ENCODE measurements around the gene CA12. TPM values are rescaled to one million over a fixed set of nuclear protein-coding genes. Genes with fewer than 3 reads are reported as not detected.

The CA12 gene
- total RNA-seq, 1 donor from 2014 or later: 89.6 TPM

DNA sequence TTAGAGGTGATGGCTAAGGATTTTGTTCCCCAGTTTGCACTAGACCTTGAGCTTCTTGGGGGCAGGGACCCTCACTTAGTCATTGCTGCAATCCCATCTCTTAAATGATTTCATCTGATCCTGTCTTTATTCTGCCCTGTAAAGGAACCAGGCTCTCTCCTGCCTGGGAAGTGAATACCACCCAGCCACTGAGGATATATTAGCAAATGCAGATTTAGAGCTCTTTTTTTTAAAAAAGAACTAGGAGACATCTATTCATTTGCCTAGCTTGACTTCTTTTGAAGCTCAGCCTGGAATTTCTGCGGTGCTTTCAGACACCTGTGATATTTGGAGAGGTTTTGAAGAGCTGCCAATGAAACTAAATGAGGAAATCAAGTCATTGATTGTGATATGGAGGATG lies 41.8 kb downstream of the CA12 start:
- no peak for TF ChIP-seq POLR2AphosphoS5 (IDR thresholded peaks at IDR 0.05; ENCODE audit: insufficient read depth in 1 of 2, low read depth in 1 of 2)
- TF ChIP-seq, protein P1, sequence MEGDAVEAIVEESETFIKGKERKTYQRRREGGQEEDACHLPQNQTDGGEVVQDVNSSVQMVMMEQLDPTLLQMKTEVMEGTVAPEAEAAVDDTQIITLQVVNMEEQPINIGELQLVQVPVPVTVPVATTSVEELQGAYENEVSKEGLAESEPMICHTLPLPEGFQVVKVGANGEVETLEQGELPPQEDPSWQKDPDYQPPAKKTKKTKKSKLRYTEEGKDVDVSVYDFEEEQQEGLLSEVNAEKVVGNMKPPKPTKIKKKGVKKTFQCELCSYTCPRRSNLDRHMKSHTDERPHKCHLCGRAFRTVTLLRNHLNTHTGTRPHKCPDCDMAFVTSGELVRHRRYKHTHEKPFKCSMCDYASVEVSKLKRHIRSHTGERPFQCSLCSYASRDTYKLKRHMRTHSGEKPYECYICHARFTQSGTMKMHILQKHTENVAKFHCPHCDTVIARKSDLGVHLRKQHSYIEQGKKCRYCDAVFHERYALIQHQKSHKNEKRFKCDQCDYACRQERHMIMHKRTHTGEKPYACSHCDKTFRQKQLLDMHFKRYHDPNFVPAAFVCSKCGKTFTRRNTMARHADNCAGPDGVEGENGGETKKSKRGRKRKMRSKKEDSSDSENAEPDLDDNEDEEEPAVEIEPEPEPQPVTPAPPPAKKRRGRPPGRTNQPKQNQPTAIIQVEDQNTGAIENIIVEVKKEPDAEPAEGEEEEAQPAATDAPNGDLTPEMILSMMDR (IDR thresholded peaks at IDR 0.05): no peak
- TF ChIP-seq POLR2A (IDR thresholded peaks at IDR 0.05): no peak
- no peaks in the 10 kb centered on the region for H3K9me3 ChIP-seq
- peaks cover 0 to 12% of the 10 kb centered on the region in 2 donors for H3K36me3 ChIP-seq
- no peak for DNase-seq (ENCODE audit: extremely low spot score in 2 of 2)
- no peaks in the 10 kb centered on the region for H3K27me3 ChIP-seq
- no peak overlapping the region for H3K27ac ChIP-seq
- intact Hi-C loops (cut with DNase I): no loop called here
- peaks cover 7% of the 10 kb centered on the region for H3K4me1 ChIP-seq
- no peak overlapping the region for H3K4me3 ChIP-seq

DNA sequence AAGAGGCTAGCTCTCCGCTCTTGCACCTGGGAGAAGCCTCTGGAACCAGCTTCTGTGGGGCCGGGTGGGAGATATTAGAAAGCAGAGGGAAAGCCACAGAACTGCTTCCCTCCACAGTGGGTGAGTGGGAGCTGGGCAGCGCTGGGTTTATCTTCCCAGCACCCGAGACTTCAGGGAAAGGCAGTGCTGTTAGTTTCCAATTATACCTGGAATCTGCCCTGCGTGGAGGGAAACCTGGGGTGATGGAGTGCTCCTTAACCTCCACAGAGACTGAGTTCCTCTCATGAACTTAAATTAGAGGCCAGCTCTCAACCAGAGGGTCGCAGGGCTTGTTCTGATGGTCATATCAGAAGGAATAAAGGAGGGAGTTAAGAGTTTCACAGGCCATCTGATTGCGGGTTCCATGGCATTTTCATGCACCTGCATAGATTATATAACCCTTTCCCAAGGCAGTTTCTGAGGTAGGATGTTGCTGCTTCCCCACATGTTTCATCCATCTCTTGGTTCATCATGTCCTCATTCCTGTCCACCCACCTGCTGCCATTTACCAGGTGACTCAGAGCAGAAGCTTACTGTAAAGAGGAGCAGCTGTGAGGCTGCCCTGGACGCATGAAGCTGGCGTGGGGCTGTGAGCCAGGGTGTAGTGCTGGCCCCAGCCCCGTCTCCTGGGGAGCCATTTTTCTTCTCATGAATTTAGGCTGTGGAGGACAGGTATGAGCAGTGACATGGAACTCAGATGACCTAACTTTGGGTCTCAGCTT lies 42.5 kb downstream of the CA12 start:
- DNase-seq (ENCODE audit: extremely low spot score in 2 of 2): no peak
- Histone ChIP-seq H3K4me1 (peaks cover 7% of the 10 kb centered on the region), H3K27ac (no peak overlapping the region), H3K4me3 (no peak overlapping the region), H3K27me3 (no peaks in the 10 kb centered on the region), H3K36me3 (peaks cover 0 to 12% of the 10 kb centered on the region in 2 donors), H3K9me3 (no peaks in the 10 kb centered on the region)
- TF ChIP-seq POLR2AphosphoS5 (IDR thresholded peaks at IDR 0.05; ENCODE audit: insufficient read depth in 1 of 2, low read depth in 1 of 2): no peak
- no peak for TF ChIP-seq POLR2A (IDR thresholded peaks at IDR 0.05)
- TF ChIP-seq, protein P1 (IDR thresholded peaks at IDR 0.05): no peak
- intact Hi-C loops (cut with DNase I): no loop called here

DNA sequence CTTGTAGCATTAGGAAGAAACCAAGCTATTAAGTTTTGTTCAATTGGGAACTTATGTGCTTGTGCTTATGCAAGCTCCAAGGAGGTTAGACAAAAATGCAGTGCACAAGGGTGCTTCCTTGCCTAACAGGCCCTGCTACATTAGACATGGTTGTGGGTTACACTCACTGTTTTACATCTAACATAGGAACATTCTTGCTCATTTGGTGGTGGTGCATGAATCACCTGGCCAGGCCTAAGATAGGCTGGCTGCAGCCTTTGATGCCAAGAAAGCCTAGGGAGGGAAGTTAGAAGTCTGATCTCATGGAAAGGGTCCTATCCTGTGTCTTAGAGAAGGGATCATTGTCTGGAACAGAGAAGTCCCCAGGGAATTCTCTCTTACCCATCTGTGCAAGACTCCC lies 43.5 kb downstream of the CA12 start:
- Histone ChIP-seq H3K27me3 (no peaks in the 10 kb centered on the region), H3K36me3 (peaks cover 0 to 12% of the 10 kb centered on the region in 2 donors), H3K4me1 (peaks cover 7% of the 10 kb centered on the region), H3K9me3 (no peaks in the 10 kb centered on the region), H3K27ac (no peak overlapping the region), H3K4me3 (no peak overlapping the region)
- intact Hi-C loops (cut with DNase I): no loop called here
- DNase-seq (ENCODE audit: extremely low spot score in 2 of 2): no peak
- no peak for TF ChIP-seq POLR2A (IDR thresholded peaks at IDR 0.05)
- TF ChIP-seq, protein P1 (IDR thresholded peaks at IDR 0.05): no peak
- TF ChIP-seq POLR2AphosphoS5 (IDR thresholded peaks at IDR 0.05; ENCODE audit: insufficient read depth in 1 of 2, low read depth in 1 of 2): no peak

DNA sequence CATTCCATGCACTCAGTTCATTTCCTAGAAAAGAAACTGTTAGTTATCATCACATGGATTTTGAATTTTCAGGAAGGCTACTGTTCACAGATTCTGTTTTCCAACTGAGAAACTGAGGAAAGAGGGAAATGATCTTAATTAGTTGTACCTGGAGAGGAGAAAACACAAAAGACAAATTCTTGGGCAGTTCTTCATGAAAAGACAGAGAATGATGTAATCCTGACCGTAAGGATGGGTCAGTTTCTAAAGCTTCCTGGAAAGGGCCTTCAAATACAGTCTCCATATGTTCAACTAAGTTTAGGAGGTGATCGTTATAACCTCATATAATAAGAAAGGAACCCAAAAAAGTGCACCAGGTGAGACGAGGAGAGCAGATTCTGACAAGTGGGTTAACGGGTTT lies 44.6 kb downstream of the CA12 start:
- intact Hi-C loops (cut with DNase I): no loop called here
- Histone ChIP-seq H3K9me3 (no peaks in the 10 kb centered on the region), H3K36me3 (peaks cover 0 to 8% of the 10 kb centered on the region in 2 donors), H3K27ac (no peak overlapping the region), H3K4me1 (peaks cover 13% of the 10 kb centered on the region), H3K4me3 (no peak overlapping the region), H3K27me3 (no peaks in the 10 kb centered on the region)
- DNase-seq (ENCODE audit: extremely low spot score in 2 of 2): no peak
- TF ChIP-seq, protein P1 (IDR thresholded peaks at IDR 0.05): no peak
- TF ChIP-seq POLR2A (IDR thresholded peaks at IDR 0.05) (no peak), POLR2AphosphoS5 (IDR thresholded peaks at IDR 0.05; ENCODE audit: insufficient read depth in 1 of 2, low read depth in 1 of 2) (no peak)

DNA sequence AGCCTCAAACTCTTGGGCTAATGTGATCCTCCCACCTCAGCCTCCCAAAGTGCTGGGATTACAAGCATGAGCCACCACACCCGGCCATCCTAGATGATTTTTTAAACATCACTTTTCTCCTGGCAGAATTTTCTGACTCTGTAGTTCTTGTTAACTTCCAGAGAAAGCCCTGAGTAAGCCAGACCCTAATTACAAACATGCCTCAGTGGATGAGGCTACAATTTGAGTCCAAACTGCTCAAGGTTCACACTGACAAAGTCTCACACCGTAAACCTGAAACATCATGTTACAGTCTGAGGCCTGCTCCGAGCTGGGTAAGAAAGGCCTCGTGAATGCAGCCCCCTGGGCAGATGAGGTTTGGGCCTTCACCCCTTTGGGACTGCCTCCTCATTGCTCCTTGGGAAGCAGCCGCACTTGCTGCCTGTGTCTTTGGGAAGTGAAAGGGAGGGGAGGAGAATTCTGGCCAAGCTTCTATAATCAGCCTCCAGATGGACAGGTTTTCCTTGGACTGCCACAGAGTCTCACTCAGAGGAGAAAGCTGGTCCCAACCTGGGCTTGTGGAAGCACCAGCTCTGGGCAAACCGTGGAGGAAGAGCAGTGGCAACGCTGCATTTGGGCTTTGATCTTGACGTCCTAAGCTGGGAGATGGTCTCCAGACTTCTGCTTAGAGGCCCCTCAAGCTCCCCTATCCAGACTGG lies 46.0 kb downstream of the CA12 start:
- no peaks in the 10 kb centered on the region for H3K9me3 ChIP-seq
- H3K27ac ChIP-seq: peak overlapping the region; percentile 47
- peaks cover 0 to 8% of the 10 kb centered on the region in 2 donors for H3K36me3 ChIP-seq
- H3K27me3 ChIP-seq: no peaks in the 10 kb centered on the region
- no peak for DNase-seq (ENCODE audit: extremely low spot score in 2 of 2)
- H3K4me3 ChIP-seq: no peak overlapping the region
- TF ChIP-seq POLR2AphosphoS5 (IDR thresholded peaks at IDR 0.05; ENCODE audit: insufficient read depth in 1 of 2, low read depth in 1 of 2) (no peak), POLR2A (IDR thresholded peaks at IDR 0.05) (no peak)
- TF ChIP-seq, protein P1 (IDR thresholded peaks at IDR 0.05): no peak
- intact Hi-C loops (cut with DNase I): no loop called here
- peaks cover 23% of the 10 kb centered on the region for H3K4me1 ChIP-seq

Data from vagina (tissue), 2 donors.